T-helper 22 cell (primary cell): ENCODE results near the gene CALR.
"Not testable (repeated sequence)": the region's sequence is repeated elsewhere in the genome, so short reads cannot be mapped to it uniquely, and the experiment has no call there.

Experiments used
- DNase-seq: peaks from one replicate; pipeline ENCODE4 v3.0.0-alpha.2; 2020; ENCODE audit warnings: low read depth

Gene CALR

DNA sequence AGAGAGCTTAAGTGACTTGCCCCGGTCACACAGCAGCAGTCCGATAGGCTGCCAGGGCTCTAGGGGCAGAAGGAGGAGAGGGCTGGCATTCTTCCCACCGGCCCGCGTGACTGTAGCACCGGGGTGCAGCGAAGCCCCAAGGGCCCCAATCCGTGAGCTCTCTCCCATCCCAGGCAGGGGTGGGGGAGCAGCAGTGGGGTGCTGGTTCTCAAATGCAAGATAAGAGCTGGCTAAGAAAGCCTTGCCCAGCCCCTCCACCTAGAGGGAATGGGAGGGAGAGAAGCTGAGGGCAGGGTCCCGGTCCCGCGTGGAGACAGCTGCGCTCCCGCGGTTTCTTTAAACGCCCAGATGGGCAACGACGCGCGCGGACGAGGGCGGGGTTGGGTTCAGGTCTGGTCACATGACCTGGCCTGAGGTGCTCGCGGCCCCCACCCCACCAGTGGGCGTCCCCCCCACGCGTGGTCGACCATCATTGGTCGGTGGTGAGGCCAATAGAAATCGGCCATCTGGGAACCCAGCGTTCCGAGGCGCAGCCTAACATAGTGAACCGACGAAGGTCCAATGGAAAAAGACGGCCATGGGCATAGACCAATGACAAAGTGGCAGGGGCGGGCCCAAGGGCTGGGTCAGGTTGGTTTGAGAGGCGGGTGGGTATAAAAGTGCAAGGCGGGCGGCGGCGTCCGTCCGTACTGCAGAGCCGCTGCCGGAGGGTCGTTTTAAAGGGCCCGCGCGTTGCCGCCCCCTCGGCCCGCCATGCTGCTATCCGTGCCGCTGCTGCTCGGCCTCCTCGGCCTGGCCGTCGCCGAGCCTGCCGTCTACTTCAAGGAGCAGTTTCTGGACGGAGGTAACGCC is at the start of gene CALR:
Gene CALR (plus strand): TSS at position 683 of the 852 bp plus-strand sequence. CDS start 71 bp downstream, at position 754.
- peak; percentile 99 for DNase-seq

DNA sequence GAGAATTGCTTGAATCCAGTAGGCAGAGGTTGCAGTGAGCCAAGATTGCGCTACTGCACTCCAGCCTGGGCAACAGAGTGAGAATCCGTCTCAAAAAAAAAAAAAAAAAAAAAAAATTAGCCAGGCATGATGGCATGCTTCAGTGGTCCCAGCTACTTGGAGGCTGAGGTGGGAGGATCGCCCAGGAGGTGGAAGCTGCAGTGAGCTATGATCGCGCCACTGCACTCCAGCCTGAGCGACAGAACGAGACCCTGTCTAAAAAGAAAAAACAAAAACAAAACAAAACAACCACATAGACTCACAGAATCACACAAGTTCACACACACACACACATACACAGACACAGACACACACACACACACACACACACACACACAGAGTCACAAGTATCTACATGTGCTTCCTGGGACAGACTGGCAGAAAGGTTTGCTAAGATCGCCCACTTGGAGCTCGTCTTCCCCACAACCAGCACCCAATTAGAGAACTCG is 48.1 kb upstream of the CALR start:
- not testable (repeated sequence) for DNase-seq

DNA sequence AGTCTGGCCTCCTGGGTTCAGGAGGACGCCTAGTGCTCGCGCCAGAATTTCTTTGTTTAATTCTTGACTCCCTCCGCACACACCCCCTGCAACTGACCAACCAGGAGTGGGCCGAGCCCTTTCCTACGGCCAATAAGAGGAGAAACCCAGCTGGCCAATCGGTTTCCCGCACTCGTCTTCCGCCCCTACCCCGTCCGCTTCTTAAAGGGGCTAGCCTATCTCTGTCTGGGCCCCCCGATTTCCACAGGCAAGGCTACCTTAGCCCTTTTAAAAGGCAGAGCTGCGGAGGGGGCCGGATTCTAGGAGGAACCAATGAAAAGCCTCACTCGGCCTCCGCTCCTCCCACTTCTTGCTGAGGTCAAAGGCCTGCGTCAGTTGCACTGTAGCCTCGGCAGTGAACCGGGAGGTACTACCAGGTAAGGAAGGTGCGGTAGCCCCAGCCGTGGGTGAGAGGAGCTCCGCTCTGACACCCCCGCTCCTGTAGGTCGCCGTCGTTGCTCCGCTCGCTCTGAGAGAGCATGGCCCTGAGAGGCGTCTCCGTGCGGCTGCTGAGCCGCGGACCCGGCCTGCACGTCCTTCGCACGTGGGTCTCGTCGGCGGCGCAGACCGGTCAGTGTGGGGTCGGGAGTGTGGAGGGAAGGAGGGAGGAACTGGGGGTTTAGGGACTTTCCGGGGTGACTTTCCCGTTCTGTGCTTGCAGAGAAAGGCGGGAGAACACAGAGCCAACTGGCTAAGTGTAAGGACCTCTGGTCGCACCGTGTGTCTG is 47.4 kb upstream of the CALR start, which contains the start of gene GCDH:
Gene GCDH (plus strand): TSS at position 374 of the 766 bp plus-strand sequence. CDS start 145 bp downstream, at position 519.
- peak; percentile 96 for DNase-seq

DNA sequence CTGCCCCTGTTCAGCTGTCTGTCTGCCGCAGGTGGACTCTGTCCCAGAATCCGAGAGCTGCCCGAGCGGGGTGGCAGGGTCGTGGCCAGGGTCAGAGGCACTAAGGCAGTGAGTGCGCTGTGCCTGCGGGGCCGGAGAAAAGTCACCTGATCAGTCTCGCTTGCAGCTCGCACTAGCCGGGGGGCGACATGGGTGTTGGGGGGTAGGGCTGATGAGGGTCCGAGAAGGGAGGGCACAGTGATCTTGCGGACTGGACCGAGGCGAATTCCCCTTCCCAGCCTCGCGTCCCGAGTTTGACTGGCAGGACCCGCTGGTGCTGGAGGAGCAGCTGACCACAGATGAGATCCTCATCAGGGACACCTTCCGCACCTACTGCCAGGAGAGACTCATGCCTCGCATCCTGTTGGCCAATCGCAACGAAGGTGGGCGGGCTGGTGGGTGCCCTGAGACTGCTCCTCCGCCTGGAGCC is 46.8 kb upstream of the CALR start:
- DNase-seq, result no peak

DNA sequence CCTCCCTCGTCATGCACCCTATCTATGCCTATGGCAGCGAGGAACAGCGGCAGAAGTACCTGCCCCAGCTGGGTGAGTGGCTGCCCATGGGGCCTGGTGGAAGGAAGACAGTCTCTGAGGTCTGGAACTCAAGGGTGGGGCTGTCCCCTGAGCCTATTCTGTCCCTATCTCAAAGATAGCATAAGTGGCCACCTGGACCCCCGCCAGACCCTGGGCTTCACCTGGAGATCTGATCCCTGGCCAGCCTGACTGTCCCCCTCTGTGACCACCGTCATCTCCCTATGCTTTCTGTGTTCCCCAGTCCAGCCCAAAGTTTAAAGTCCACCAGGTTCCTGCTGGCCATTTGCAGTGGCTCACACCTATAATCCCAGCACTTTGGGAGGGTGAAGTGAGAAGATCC is 44.8 kb upstream of the CALR start:
- no peak for DNase-seq

DNA sequence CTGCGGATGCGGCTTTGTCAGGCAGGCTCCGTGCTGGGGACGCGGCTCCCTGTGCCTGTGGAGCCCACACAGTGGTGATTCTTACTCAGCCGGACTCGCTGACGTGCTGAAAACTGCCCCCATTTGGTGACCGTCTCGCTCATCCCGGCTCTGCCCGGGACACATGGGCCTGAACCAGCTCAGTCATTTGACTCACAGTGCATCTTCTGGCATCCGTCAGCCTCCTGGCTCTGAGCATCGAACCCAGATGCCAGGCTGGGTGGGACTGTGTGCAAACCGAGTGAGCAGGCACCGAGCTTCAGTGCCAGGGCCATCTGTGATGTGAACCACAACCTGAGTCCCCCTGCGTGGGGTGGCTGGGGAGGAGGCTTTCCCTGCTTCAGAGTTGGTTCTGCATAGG is 41.9 kb upstream of the CALR start:
- DNase-seq, result no peak

DNA sequence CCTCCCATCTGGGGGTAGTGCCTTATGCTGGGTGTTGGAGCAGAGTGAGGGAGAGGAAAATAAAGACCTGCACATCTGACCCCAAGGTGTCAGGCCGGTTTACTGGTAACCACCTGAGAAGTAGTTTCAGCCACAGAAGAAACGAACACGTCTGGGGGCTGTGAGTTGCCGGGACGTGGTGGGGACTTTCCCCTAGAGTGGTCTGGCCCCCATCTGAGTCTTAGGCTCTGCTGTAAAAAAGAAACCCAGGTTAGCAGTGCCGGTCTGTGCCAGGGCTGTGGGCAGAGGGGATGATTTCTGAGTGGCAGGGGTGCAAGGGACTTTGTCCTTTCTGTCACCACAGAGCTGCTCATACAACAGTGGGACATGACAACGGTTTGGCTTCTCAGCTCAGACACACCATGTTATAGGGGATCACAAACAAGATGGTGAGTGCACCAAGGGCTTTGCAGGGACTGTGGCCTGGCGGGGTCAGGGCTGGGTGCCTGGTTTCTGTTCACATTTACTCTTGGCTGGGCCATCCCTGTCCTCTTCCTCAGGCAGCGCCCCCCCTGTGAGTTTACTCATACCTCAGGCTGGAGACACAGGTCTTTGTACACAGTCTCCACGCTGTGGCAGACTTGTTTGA is 38.4 kb upstream of the CALR start:
- no peak for DNase-seq

DNA sequence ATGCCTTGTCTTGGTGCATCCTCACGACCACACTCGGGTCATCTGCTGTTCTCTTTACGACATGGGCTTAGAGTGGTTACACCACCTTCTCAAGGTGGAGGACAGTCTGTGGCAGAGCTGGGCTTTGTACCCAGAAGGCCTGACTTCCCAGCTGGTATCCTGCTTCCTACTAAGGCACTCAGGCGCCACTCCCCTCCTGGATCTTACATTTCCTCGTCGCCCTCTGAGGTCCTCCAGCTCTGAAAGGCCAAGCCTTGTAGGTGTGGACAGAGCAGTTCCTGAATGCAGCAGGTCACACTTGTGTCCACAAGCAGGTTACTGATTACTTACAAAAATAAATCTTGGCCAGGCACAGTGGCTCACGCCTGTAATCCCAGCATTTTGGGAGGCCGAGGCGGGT is 31.2 kb upstream of the CALR start:
- no peak for DNase-seq

DNA sequence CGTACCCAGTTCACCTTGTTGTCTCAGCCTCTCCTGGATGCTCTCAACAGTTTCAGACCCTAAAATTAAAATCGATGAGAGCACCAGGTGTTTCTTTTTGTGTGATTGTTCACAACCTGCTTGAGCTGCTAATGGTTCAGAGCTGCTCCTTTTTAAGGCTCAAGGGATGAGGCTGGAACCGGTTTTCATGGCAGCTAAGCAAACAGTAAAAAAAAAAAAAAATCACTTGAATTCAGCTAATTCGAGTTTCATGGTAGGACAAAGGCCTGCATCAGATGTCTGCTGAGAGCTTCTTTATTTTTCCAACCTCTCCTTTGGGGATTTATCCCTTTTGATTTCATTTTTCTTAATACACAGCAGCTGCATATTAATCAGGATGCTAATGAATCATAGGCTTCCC is 25.8 kb upstream of the CALR start:
- no peak for DNase-seq

DNA sequence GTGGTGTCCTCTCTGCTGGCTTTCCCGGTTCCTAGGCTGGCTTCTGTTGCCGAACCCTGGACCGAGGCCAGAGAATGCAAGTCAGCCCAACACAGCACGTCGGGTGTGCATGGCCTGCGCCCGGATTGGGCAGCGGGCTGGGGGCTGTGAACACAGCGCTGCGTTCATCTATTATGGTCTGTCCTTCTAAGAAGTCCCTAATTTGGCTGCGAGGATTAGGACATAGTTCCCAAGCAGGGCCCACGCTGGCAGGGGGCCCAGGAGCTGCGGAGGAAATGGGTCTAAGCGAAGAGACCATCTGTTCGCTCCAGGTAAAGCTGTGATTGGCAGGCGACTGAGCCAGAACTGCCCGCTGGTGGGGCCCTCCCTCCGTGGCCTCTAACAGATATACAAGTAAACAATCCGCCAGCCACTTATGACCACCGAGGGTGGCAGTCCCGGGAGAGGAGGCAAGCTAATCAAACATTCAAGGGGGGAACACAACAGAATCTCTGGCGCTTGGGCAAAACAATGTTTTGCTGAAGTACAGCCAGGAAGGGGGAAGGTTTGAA is 25.3 kb upstream of the CALR start:
- no peak for DNase-seq

DNA sequence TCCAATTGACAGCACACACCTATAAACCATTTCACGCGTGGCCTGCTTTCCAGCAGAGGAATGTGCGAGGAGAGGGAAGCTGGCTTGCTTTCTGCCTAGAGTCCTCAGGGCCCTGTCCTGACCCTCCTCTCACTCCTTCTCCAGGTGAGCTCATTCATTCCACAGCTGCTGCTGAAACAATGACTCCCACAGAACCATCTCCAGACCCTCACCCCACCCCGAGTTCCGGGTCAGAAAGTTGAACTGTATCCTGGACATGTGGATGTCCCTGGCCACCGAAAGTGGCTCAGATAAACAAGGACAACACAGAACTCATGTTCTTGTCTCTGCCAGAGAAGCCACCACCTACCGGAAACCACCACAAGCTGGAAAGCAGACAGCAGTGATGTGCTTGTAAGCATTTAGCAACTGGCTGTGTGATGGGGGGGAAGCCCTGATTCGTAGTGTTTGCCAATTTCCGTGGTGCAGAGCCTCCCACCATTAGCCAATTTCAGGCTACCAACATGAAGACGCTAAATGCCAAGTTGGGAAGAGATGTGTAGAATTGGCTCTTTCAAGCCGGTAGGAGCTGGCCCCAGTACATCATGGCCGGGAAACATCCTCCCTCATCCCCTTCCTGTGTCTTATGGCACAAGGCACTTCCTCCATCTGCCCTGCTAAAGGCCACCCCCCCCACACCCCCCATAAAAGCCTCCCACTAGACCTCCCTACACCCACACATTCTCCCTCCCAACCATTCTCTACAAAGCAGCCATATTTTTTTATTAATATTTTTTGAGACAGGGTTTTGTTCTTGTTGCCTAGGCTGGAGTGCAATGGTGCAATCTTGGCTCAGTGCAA is 24.3 kb upstream of the CALR start:
- DNase-seq, result no peak

DNA sequence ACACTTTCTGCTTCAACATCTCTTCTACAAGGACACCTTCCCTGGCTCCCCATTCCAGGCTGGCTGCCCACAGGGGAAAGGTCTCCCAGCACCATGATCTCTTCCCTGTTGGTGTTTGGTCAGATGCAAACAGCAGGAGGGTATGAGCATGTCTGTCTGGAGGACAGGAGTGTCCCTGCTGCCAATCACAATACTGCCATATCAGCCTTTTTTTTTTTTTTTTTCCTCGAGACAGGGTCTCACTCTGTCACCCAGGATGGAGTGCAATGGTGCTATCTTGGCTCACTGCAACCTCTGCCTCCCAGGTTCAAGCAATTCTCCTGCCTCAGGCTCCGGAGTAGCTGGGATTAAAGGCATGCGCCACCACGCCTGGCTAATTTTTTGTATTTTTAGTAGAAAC is 22.5 kb upstream of the CALR start:
- not testable (repeated sequence) for DNase-seq

DNA sequence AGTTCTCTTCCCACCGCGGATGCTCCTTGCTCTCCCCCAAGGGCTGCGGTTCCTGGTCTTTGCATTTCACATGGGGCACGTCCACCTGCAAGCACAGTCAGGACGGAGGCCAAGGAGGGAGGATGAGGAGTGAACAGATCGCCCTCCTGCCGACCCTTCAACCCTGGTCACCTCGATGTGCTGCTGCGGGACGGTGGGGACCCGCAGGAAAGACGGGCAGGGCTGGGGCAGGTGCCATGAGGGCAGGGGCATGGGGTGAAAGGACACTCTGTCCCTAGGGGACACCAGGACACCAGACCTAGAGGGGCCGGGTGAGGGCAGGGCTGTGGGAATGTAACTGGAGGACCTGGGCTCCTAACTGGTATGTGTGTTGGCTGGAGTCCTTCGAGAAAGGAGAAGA is 20.2 kb upstream of the CALR start:
- DNase-seq, result no peak

DNA sequence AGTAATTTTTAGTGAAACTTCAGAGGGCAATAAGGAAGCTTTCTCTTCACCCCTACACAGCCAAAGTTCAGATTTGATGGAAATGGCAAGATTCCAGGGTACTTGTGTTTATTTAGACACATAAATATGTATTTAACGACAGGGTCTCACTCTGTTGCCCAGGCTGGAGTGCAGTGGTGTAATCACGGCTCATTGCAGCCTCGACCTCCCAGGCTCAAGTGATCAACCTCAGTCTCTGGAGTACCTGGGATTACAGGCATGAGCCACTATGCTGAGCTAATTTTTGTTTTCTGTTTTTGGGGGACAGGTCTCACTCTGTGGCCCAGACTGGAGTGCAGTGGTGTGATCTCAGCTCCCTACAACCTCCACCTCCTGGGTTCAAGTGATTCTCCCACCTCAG is 17.4 kb upstream of the CALR start:
- DNase-seq, result no peak

DNA sequence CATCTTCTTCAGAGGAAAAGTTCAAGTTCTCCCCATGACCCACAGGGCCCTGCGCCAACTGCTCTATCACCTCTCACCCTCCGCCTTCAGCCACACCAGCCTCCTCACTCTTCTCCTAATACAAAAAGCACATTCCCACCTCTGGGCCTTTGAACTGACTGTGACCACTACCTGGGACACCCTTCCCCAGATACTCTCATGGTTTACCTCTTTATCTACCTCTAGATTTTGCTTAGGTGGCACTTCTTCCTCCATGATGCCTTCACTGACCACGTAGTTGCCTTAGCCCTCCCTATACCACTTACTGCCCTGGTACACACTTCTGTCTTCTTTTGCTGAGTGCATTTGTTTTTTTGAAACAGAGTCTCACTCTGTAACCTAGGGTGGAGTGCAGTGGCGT is 15.4 kb upstream of the CALR start:
- DNase-seq, result no peak

DNA sequence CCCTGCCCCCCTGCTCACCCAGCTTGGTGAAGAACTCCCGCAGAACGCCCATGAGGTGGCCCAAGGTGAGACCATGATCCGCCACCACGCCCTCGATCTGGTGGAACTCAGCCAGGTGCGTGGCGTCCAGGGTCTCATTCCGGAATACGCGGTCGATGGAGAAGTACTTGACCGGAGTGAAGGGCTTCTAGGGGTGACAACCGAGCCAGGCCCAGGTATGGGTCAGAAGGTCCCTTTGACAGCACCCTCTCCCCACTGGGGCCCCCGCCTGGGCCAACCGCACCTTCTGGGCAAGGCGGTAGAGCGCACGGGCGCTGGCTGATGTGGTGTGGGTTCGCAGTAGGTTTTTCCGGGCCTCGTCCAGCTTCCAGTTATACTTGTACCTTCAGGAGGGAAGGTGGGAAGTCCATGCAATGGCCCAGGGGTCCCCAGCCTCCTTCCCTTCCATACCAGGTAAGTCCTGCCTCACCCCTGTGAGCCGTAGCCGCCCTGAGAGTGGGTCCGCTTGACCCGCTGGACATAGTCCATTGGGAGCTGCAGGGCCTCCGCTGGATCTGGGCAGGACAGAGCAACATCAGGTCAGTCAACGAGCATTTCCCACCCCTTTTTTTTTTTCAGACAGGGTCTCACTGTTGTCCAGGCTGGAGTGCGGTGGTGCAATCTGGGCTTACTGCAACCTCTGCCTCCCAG is 13.6 kb upstream of the CALR start:
- no peak for DNase-seq

DNA sequence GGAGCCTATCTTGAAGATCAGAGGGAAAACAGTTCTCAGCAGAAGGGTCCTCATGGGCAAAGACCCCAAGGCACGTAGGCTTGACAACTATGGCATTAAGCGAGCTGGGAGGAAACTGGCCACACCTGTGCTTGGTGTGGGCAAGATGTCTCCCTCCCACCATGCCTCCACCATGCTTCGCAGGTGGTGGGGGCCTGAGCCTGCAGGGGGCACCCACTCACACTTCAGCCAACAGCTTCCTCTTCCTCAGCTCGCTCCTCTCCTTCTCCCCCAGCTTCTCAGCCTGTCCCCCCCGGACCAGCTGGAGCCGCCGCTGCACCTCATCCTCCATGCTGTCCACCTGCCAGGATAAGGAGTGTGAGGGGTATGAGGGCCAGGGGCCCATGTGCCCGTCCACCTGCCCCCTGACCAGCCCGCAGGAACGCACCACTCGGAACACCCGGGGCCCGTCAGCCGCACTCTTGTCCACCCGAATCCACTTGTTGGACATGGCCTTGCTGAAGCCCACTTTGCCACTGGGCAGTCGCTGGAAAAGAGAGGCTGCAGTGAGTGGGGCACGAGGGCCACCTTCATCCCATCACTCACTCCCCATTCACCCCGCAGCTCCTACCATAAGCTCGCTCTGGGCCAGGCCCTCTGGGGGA is 8.3 kb upstream of the CALR start:
- DNase-seq, result no peak

DNA sequence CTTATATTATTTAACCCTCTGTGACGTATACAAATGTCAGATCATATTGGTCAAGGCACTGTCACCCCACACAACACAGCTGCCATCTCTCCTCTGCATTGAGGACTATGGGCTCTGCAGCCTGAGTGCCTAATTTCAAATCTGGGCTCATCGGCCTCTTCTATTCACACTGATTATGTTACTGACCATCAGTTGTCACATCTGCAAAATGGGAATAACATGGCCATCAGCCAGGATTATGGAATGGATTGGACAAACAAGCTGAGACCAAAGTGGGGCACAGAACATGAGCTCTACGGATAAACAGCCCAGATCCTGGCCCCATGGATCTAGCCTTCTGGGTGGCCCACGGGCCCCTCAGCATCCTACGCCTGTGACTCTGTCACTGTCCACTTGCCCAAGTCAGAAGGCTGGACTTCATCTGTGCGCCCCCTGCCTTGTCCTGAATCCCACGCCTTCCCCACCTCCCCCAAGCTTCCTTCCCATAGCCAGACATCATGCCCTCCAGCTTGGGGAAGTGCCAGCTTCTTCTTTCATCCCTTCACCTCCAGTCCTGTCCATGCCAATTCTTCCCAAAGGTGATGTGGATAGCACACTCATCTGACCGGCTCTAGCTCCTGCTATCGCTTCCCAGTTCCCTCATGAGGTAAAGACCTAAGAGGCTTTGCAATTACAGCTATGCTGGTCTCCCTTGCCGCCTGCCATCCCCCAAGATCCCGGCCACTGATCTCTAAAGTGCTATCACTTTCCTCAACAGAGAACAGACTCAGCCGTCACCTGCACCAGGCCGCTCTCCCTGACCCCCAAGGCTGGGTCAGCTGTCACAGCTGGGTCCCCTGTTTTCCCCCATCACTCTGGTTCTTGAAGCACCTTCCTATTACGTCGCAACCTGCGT is 5.8 kb upstream of the CALR start:
- DNase-seq, result no peak
